Ovary (tissue), 3 donors: ENCODE results near the gene SLC16A3.
"Not testable (repeated sequence)": the region's sequence is repeated elsewhere in the genome, so short reads cannot be mapped to it uniquely, and the experiment has no call there.

Source experiments
- CTCF ChIP-seq, 3 donors: fragments of 450-650 bp in 2 of 3; fragments of 200-600 bp in 1 of 3; IDR thresholded peaks; one replicate each; pipeline versions ENCODE4 v1.5.1 to v1.8.0; 2016 to 2022; ENCODE audit warnings: antibody characterized with exemption in 3 of 3, mild to moderate bottlenecking in 1 of 3
- EP300 ChIP-seq: sonication (generic); formaldehyde crosslinking; IDR thresholded peaks from one replicate; pipeline ENCODE4 v1.6.1; 2017; ENCODE audit warnings: antibody characterized with exemption
- POLR2A ChIP-seq: fragments of 450-650 bp; IDR thresholded peaks from one replicate; pipeline ENCODE4 v1.6.1; 2017; ENCODE audit warnings: antibody characterized with exemption, mild to moderate bottlenecking, moderate library complexity
- donor health status: DM: no; HTN: no; CAD: no.

GRCh38 chr17:82254746-82255145, 25.9 kb downstream of the SLC16A3 start:
- not testable (repeated sequence) for TF ChIP-seq CTCF (IDR thresholded peaks at IDR 0.05); POLR2A; EP300
